Measurements from ENCODE around the gene PPRC1. TPM values are rescaled to one million over a fixed set of nuclear protein-coding genes. Genes with fewer than 3 reads are reported as not detected.

PPRC1 gene
- total and polyA plus RNA-seq, 2 donors (not counting 3 experiments of a cell fraction or from before 2014, with no cell fraction given): 27.0 to 49.9 TPM

DNA sequence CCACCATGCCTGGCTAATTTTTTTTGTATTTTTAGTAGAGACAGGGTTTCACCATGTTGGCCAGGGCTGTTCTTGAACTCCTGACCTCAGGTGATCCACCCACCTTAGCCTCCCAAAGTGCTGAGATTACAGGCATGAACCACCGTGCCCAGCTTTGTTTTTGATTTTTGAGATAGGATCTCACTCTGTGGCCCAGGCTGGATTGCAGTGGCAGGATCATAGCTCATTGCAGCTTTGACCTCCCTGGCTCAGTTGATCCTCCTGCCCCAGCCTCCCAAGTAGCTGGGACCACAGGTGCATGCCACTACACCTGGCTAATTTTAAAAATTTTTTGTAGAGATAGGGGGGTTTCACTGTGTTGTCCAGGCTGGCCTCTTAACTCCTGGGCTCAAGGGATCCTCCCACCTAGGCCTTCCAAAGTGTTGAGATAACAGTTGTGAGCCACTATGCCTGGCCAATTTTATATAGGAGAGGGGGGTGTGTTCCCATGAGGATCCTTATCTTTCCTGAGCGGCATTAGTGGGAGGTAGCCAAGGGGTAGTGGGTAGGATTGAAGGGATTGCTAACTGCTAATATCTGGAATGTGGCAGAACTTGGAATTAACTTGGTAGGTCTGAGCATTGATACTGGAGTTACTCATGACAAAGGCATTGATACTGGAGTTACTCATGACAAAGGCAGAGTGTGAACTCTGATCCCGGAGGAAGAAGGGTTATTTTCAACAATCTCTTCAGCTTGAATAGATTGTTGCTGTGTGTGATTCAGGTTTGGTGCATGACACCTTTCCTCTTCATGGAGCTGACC is 18.3 kb downstream of the PPRC1 start:
- ChIA-PET POLR2A (interaction anchor here (0.6 to 1.1 kb wide), 2 partner anchors 18 to 94 kb away, joined by 3 to 7 read pairs; partner anchors contain the start of gene PPRC1), CTCF (interaction anchor here (0.9 to 1.5 kb wide), 5 partner anchors 16 to 311 kb away, joined by 3 to 9 read pairs (median 3); partner anchors contain the start of gene PPRC1)
- no peak overlapping the region for H2AFZ ChIP-seq (ENCODE audit: low read depth, low read length)
- H3K9me3 ChIP-seq (replicated peaks; ENCODE audit: control insufficient read depth, insufficient read depth, low read length): no peaks in the 10 kb centered on the region
- no peak for FAIRE-seq
- intact Hi-C loops (cut with micrococcal nuclease): loop anchor here (1.0 to 5.0 kb wide), 2 partner anchors 18 to 34 kb away; no protein-coding TSS in a partner anchor
- peaks cover 36% of the 10 kb centered on the region for H3K79me2 ChIP-seq (ENCODE audit: control insufficient read depth, insufficient read depth, low read length)
- H3K4me3 ChIP-seq (replicated peaks in 1 of 3; ENCODE audit: insufficient read depth in 1 of 3, low read depth in 1 of 3, low read length in 3 of 3): peak overlapping the region in 2 of 3 experiments; percentile 35 to 36
- H3K4me2 ChIP-seq (ENCODE audit: insufficient read depth, low read length): peak overlapping the region; percentile 47
- H3K9ac ChIP-seq (replicated peaks; ENCODE audit: extremely low read depth, insufficient read depth, low read length): peak overlapping the region; percentile 51
- TF ChIP-seq FOS (IDR thresholded peaks at IDR 0.05; ENCODE audit: borderline replicate concordance, insufficient read depth, low read length) (peak; percentile 59), POLR2A (IDR thresholded peaks at IDR 0.05; ENCODE audit: low read depth, low read length) (no peak), JUN (IDR thresholded peaks at IDR 0.05; ENCODE audit: borderline replicate concordance, insufficient read depth, insufficient read length, low read depth) (peak; percentile 34), GATA2 (IDR thresholded peaks at IDR 0.05; ENCODE audit: insufficient read depth, insufficient read length, low read depth, low read length) (peak; percentile 75)
- TF ChIP-seq, protein P1, sequence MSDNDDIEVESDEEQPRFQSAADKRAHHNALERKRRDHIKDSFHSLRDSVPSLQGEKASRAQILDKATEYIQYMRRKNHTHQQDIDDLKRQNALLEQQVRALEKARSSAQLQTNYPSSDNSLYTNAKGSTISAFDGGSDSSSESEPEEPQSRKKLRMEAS (IDR thresholded peaks at IDR 0.05; ENCODE audit: insufficient read depth, insufficient read length): no peak
- DNase-seq (ENCODE audit: low read depth, low spot score): peak; percentile 75
- no peaks in the 10 kb centered on the region for H4K20me1 ChIP-seq (replicated peaks; ENCODE audit: control insufficient read depth, extremely low read depth, insufficient read depth, low read length)
- dilution Hi-C loops (cut with MboI; ENCODE audit: extremely low pct_ligation_motif_present, low sequenced_read_pairs): no loop called here
- H3K4me1 ChIP-seq (ENCODE audit: control insufficient read depth, extremely low read depth, insufficient read depth, low read length): peaks cover 17% of the 10 kb centered on the region
- H3K36me3 ChIP-seq (ENCODE audit: control insufficient read depth in 2 of 2, extremely low read depth in 1 of 2, insufficient read depth in 2 of 2, low read length in 2 of 2): peaks cover 11 to 19% of the 10 kb centered on the region in 2 experiments
- H3K27ac ChIP-seq (ENCODE audit: insufficient read depth, low read depth, low read length): peak overlapping the region; percentile 80
- no peaks in the 10 kb centered on the region for H3K27me3 ChIP-seq (ENCODE audit: control insufficient read depth in 2 of 2, insufficient read depth in 2 of 2, low read length in 2 of 2)
- TSS peak; percentile 95 for BruUV-seq (replicated peaks)
- H3K9me1 ChIP-seq (replicated peaks; ENCODE audit: control insufficient read depth, extremely low read depth, insufficient read depth, low read length): no peaks in the 10 kb centered on the region

All from endothelial cell of umbilical vein (primary cell).